KG1 (cell line): ENCODE measurements around the gene CDK5RAP2.
"Not testable (repeated sequence)": the region's sequence is repeated elsewhere in the genome, so short reads cannot be mapped to it uniquely, and the experiment has no call there.

Source experiments
- DNase-seq: peaks from one replicate; lab custom pipeline; 2025; lab: John Stamatoyannopoulos, UW

CDK5RAP2 gene

GRCh38 chr9:120513825-120514396 is 66.1 kb downstream of the CDK5RAP2 start:
- no peak for DNase-seq

- DNase-seq = no peak
Measured at GRCh38 chr9:120510816-120511215, 69.2 kb downstream of the CDK5RAP2 start.

GRCh38 chr9:120507936-120508510 is 71.9 kb downstream of the CDK5RAP2 start:
- DNase-seq = no peak

- no peak for DNase-seq
Measured at GRCh38 chr9:120505186-120505585, 74.8 kb downstream of the CDK5RAP2 start.

GRCh38 chr9:120500733-120501132 is 79.2 kb downstream of the CDK5RAP2 start:
- no peak for DNase-seq

- not testable (repeated sequence) for DNase-seq
Measured at GRCh38 chr9:120497865-120498264, 82.1 kb downstream of the CDK5RAP2 start.

- DNase-seq = not testable (repeated sequence)
Measured at GRCh38 chr9:120496438-120496837, 83.5 kb downstream of the CDK5RAP2 start.

GRCh38 chr9:120490888-120491595 is 88.9 kb downstream of the CDK5RAP2 start:
- no peak for DNase-seq

GRCh38 chr9:120486835-120487234 is 93.1 kb downstream of the CDK5RAP2 start:
- no peak for DNase-seq

- no peak for DNase-seq
Measured at GRCh38 chr9:120486347-120486746, 93.6 kb downstream of the CDK5RAP2 start.

- no peak for DNase-seq
Measured at GRCh38 chr9:120485788-120486187, 94.2 kb downstream of the CDK5RAP2 start.

- no peak for DNase-seq
Measured at GRCh38 chr9:120484162-120484561, 95.8 kb downstream of the CDK5RAP2 start.

- no peak for DNase-seq
Measured at GRCh38 chr9:120482424-120483186, 97.4 kb downstream of the CDK5RAP2 start.

GRCh38 chr9:120481846-120482245 is 98.1 kb downstream of the CDK5RAP2 start:
- DNase-seq = no peak

GRCh38 chr9:120481248-120481647 is 98.7 kb downstream of the CDK5RAP2 start:
- DNase-seq = no peak

- no peak for DNase-seq
Measured at GRCh38 chr9:120480707-120481106, 99.3 kb downstream of the CDK5RAP2 start.

- DNase-seq = no peak
Measured at GRCh38 chr9:120478208-120478607, 101.8 kb downstream of the CDK5RAP2 start.

- DNase-seq = no peak
Measured at GRCh38 chr9:120477534-120478001, 102.4 kb downstream of the CDK5RAP2 start.

GRCh38 chr9:120475341-120475740 is 104.6 kb downstream of the CDK5RAP2 start:
- no peak for DNase-seq

GRCh38 chr9:120474591-120475243 is 105.2 kb downstream of the CDK5RAP2 start:
- no peak for DNase-seq

- no peak for DNase-seq
Measured at GRCh38 chr9:120473608-120474007, 106.4 kb downstream of the CDK5RAP2 start.
